SH-SY5Y (cell line): Measurements from ENCODE around the gene TRANK1.

Experiments used
- GATA2 ChIP-seq: IDR thresholded peaks from 2 replicates; pipeline ENCODE4 v1.6.1; 2011; ENCODE audit warnings: mild to moderate bottlenecking, low read depth, low read length
- GATA3 ChIP-seq: IDR thresholded peaks from 2 replicates; pipeline ENCODE4 v1.6.1; 2011; ENCODE audit warnings: low read depth, mild to moderate bottlenecking, low read length, moderate library complexity

- TF ChIP-seq GATA2, result no peak
- TF ChIP-seq GATA3, result no peak
Observed at GRCh38 chr3:36795622-36796021, 149.2 kb downstream of the TRANK1 start.
